Right hindlimb (tissue), 1 donor: ENCODE measurements around the gene PYURF.
A peak's percentile ranks its signal among the peaks of the same experiment; 100 is the strongest.
"Not testable (repeated sequence)": the region's sequence is repeated elsewhere in the genome, so short reads cannot be mapped to it uniquely, and the experiment has no call there.

Experiments
- DNase-seq: peaks from one replicate; pipeline ENCODE4 v3.0.0-alpha.2; 2018

Gene PYURF

GRCh38 chr4:88523325-88524129, at the start of gene PYURF:
Gene PYURF (minus strand): TSS chr4:88523776. CDS start chr4:88523700, 76 bp downstream.
- peak; percentile 96 for DNase-seq

GRCh38 chr4:88570001-88570400, 46.4 kb upstream of the PYURF start:
- DNase-seq: no peak

- DNase-seq: no peak
These were observed 44.0 kb upstream of the PYURF start for GRCh38 chr4:88567591-88567990.

- DNase-seq: no peak
These were observed 26.2 kb upstream of the PYURF start for GRCh38 chr4:88549815-88550214.

GRCh38 chr4:88539322-88540068, 15.9 kb upstream of the PYURF start:
- DNase-seq: not testable (repeated sequence)

GRCh38 chr4:88537709-88538108, 14.1 kb upstream of the PYURF start:
- DNase-seq: no peak

GRCh38 chr4:88535090-88535755, 11.6 kb upstream of the PYURF start:
- DNase-seq: no peak

- no peak for DNase-seq
These were observed 10.6 kb upstream of the PYURF start for GRCh38 chr4:88533937-88534750.

- no peak for DNase-seq
These were observed 9.7 kb upstream of the PYURF start for GRCh38 chr4:88533088-88533790.

GRCh38 chr4:88531549-88531948, 8.0 kb upstream of the PYURF start:
- DNase-seq: no peak

- DNase-seq: no peak
These were observed 5.3 kb upstream of the PYURF start for GRCh38 chr4:88528861-88529260.

GRCh38 chr4:88527787-88528186, 4.2 kb upstream of the PYURF start:
- no peak for DNase-seq

GRCh38 chr4:88526221-88526815, 2.7 kb upstream of the PYURF start:
- DNase-seq: no peak

- DNase-seq: no peak
These were observed 595 bp upstream of the PYURF start for GRCh38 chr4:88524171-88524570.

- DNase-seq: peak; percentile 32
These were observed 763 bp downstream of the PYURF start for GRCh38 chr4:88522702-88523324.

- DNase-seq: no peak
These were observed 4.7 kb downstream of the PYURF start for GRCh38 chr4:88518911-88519310.

GRCh38 chr4:88517825-88518224, 5.8 kb downstream of the PYURF start:
- DNase-seq: no peak

- DNase-seq: no peak
These were observed 6.8 kb downstream of the PYURF start for GRCh38 chr4:88516746-88517145.

GRCh38 chr4:88514557-88515511, 8.7 kb downstream of the PYURF start:
- DNase-seq: no peak

- DNase-seq: no peak
These were observed 12.3 kb downstream of the PYURF start for GRCh38 chr4:88511236-88511635.
